KMS-11 (cell line): Measurements from ENCODE around the gene PIP4K2B.
"Not testable (repeated sequence)": the region's sequence is repeated elsewhere in the genome, so short reads cannot be mapped to it uniquely, and the experiment has no call there.

Source experiments
- H2AFZ ChIP-seq: fragments of 200-600 bp; sonication (generic); 2 replicates; pipeline ENCODE4 v1.6.1; 2016; ENCODE audit warnings: antibody characterized with exemption, mixed run types, low read depth
- H3K27ac ChIP-seq: fragments of 200-600 bp; sonication (generic); 2 replicates; pipeline ENCODE4 v1.6.1; 2016; ENCODE audit warnings: mild to moderate bottlenecking, mixed run types
- H3K27me3 ChIP-seq: fragments of 200-600 bp; sonication (generic); 2 replicates; pipeline ENCODE4 v1.6.1; 2017; ENCODE audit warnings: mild to moderate bottlenecking, low read depth, mixed run types, moderate library complexity; ENCODE audit not compliant: insufficient read depth
- H3K36me3 ChIP-seq: fragments of 200-600 bp; sonication (generic); 2 replicates; pipeline ENCODE4 v1.6.1; 2017; ENCODE audit warnings: mild to moderate bottlenecking, mixed run types; ENCODE audit not compliant: insufficient read depth
- H3K4me1 ChIP-seq: fragments of 200-600 bp; sonication (generic); 2 replicates; pipeline ENCODE4 v1.6.1; 2016; ENCODE audit warnings: mild to moderate bottlenecking, low read depth, mixed run types; ENCODE audit not compliant: poor library complexity, severe bottlenecking
- H3K4me2 ChIP-seq: fragments of 200-600 bp; sonication (generic); 2 replicates; pipeline ENCODE4 v1.7.0; 2016; ENCODE audit warnings: mild to moderate bottlenecking, mixed run types
- H3K4me3 ChIP-seq: fragments of 200-600 bp; sonication (generic); IDR thresholded peaks from 2 replicates; pipeline ENCODE4 v1.6.1; 2017; ENCODE audit warnings: low read depth, low read length, mixed read lengths; ENCODE audit not compliant: insufficient read depth
- H3K79me2 ChIP-seq: fragments of 200-600 bp; sonication (generic); 2 replicates; pipeline ENCODE4 v1.6.1; 2016; ENCODE audit warnings: low read depth, mixed run types; ENCODE audit not compliant: insufficient read depth
- H3K9ac ChIP-seq: fragments of 200-600 bp; sonication (generic); 2 replicates; pipeline ENCODE4 v1.6.1; 2016; ENCODE audit warnings: mild to moderate bottlenecking, mixed run types
- H4K20me1 ChIP-seq: fragments of 200-600 bp; sonication (generic); 2 replicates; pipeline ENCODE4 v1.6.1; 2016; ENCODE audit warnings: mild to moderate bottlenecking, mixed run types; ENCODE audit not compliant: insufficient read depth
- TF ChIP-seq, protein P1 (sequence below): fragments of 200-600 bp; sonication (generic); conservative IDR thresholded peaks from 2 replicates; pipeline ENCODE4 v1.6.1; 2017; ENCODE audit warnings: low read depth, mild to moderate bottlenecking, antibody characterized with exemption, low read length, moderate library complexity, mixed read lengths

PIP4K2B gene

DNA sequence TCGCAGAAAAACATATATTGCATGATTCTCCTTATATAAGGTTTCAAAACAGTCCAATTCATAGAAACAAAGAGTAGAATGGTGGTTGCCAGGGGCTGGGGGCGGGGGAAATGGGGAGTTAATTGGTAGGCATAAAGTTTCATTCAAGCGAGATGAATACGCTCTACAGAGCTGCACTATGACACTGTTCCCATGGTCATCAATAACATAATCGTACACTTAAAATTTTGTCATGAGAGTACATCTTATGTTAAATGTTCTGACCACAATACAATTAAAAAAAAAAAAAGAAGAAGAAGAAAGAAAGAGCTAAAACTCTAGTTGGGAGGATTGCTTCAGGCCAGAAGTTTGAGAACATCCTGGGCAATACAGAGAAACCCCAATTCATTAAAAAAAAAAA, 5.1 kb downstream of the PIP4K2B start:
- Histone ChIP-seq H4K20me1 (no peaks in the 10 kb centered on the region), H3K36me3 (no peaks in the 10 kb centered on the region), H3K27ac (no peak overlapping the region), H3K9ac (no peak overlapping the region), H3K4me3 (no peak overlapping the region), H3K79me2 (peaks cover 76% of the 10 kb centered on the region), H2AFZ (no peak overlapping the region), H3K4me1 (peaks cover 38% of the 10 kb centered on the region), H3K4me2 (no peak overlapping the region), H3K27me3 (no peaks in the 10 kb centered on the region)
- TF ChIP-seq, protein P1, sequence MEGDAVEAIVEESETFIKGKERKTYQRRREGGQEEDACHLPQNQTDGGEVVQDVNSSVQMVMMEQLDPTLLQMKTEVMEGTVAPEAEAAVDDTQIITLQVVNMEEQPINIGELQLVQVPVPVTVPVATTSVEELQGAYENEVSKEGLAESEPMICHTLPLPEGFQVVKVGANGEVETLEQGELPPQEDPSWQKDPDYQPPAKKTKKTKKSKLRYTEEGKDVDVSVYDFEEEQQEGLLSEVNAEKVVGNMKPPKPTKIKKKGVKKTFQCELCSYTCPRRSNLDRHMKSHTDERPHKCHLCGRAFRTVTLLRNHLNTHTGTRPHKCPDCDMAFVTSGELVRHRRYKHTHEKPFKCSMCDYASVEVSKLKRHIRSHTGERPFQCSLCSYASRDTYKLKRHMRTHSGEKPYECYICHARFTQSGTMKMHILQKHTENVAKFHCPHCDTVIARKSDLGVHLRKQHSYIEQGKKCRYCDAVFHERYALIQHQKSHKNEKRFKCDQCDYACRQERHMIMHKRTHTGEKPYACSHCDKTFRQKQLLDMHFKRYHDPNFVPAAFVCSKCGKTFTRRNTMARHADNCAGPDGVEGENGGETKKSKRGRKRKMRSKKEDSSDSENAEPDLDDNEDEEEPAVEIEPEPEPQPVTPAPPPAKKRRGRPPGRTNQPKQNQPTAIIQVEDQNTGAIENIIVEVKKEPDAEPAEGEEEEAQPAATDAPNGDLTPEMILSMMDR: no peak

- H3K27ac ChIP-seq: no peak overlapping the region
- H3K4me2 ChIP-seq: no peak overlapping the region
- H3K4me3 ChIP-seq: no peak overlapping the region
- H3K27me3 ChIP-seq: no peaks in the 10 kb centered on the region
- H3K4me1 ChIP-seq: peaks cover 15% of the 10 kb centered on the region
- H3K9ac ChIP-seq: no peak overlapping the region
- H3K36me3 ChIP-seq: no peaks in the 10 kb centered on the region
- H4K20me1 ChIP-seq: no peaks in the 10 kb centered on the region
- no peak overlapping the region for H2AFZ ChIP-seq
- H3K79me2 ChIP-seq: peaks cover 48% of the 10 kb centered on the region
- TF ChIP-seq, protein P1: no peak
These were observed 8.2 kb downstream of the PIP4K2B start for GRCh38 chr17:38791162-38791561.

DNA sequence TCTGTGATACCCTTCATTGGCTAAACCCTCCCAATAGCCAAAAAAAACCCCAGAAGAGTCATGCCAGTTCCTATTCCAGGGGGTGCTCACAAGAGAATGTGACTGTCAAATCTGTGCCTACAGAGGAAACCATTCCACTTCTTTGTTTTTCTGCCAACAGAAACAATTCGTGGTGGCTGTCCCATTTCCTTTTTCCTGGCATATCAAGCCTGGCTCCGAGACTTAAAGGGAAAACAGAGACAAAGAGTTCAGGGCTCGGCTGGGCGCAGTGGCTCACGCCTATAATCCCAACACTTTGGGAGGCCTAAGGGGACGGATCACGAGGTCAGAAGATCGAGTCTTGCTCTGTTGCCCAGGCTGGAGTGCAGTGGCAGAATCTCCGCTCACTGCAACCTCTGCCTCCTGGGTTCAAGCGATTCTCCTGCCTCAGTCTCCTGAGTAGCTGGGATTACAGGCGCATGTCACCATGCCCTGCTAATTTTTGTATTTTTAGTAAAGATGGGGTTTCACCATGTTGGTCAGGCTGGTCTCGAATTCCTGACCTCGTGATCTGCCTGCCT, 9.1 kb downstream of the PIP4K2B start:
- H2AFZ ChIP-seq, H3K4me2 ChIP-seq, H3K27me3 ChIP-seq, H3K36me3 ChIP-seq, H3K4me3 ChIP-seq, H4K20me1 ChIP-seq, H3K4me1 ChIP-seq, H3K27ac ChIP-seq, H3K9ac ChIP-seq: not testable (repeated sequence)
- peaks cover 39% of the 10 kb centered on the region for H3K79me2 ChIP-seq

GRCh38 chr17:38789185-38789584, 10.2 kb downstream of the PIP4K2B start:
- no peak overlapping the region for H3K9ac ChIP-seq
- H3K4me2 ChIP-seq: no peak overlapping the region
- H3K27me3 ChIP-seq: no peaks in the 10 kb centered on the region
- no peak overlapping the region for H3K27ac ChIP-seq
- H3K36me3 ChIP-seq: peaks cover 4% of the 10 kb centered on the region; the same call in 1 of the 2 replicates
- H3K4me1 ChIP-seq: peaks cover 2% of the 10 kb centered on the region
- H3K79me2 ChIP-seq: peaks cover 32% of the 10 kb centered on the region; the same call in 1 of the 2 replicates
- TF ChIP-seq, protein P1: no peak
- no peak overlapping the region for H3K4me3 ChIP-seq
- no peaks in the 10 kb centered on the region for H4K20me1 ChIP-seq
- no peak overlapping the region for H2AFZ ChIP-seq

GRCh38 chr17:38787999-38788398, 11.4 kb downstream of the PIP4K2B start:
- not testable (repeated sequence) for H3K27ac ChIP-seq, H2AFZ ChIP-seq, H3K4me2 ChIP-seq, H4K20me1 ChIP-seq, H3K36me3 ChIP-seq, H3K4me3 ChIP-seq, H3K9ac ChIP-seq, H3K4me1 ChIP-seq, H3K27me3 ChIP-seq
- peaks cover 22% of the 10 kb centered on the region; the same call in 1 of the 2 replicates for H3K79me2 ChIP-seq
